HG03175 (cell line): ENCODE measurements around the gene MAGI1.

Source experiments
- ATAC-seq: cut with Tn5 transposase; IDR thresholded peaks from one replicate; pipeline ENCODE4 v1.9.1; 2021; ENCODE audit warnings: mild to moderate bottlenecking, moderate library complexity; ENCODE audit not compliant: unreplicated experiment

The MAGI1 gene

GRCh38 chr3:66015841-66016240 lies 22.9 kb downstream of the MAGI1 start:
- no peak for ATAC-seq

- ATAC-seq, result no peak
Observed at GRCh38 chr3:66014651-66015050, 24.1 kb downstream of the MAGI1 start.

- ATAC-seq, result no peak
Observed at GRCh38 chr3:66014056-66014455, 24.7 kb downstream of the MAGI1 start.

DNA sequence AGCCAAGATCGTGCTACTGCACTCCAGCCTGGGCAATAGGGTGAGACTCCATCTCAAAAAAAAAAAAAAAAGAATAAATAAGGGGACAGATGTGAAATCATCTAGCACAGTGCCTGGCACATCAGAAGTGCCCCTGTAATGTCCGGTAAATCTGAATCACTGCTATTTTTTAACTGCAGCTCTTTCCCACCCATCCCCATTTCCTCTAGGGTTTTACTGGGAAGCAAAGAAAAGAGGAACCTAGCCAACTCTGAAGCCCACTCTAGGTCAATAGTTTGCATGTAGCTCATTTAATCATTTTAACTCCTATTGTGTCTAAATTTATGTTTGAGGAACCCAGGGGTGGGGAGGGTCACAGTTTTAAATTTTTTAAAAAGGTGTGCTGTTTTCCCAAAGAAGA lies 26.0 kb downstream of the MAGI1 start:
- ATAC-seq, result no peak

DNA sequence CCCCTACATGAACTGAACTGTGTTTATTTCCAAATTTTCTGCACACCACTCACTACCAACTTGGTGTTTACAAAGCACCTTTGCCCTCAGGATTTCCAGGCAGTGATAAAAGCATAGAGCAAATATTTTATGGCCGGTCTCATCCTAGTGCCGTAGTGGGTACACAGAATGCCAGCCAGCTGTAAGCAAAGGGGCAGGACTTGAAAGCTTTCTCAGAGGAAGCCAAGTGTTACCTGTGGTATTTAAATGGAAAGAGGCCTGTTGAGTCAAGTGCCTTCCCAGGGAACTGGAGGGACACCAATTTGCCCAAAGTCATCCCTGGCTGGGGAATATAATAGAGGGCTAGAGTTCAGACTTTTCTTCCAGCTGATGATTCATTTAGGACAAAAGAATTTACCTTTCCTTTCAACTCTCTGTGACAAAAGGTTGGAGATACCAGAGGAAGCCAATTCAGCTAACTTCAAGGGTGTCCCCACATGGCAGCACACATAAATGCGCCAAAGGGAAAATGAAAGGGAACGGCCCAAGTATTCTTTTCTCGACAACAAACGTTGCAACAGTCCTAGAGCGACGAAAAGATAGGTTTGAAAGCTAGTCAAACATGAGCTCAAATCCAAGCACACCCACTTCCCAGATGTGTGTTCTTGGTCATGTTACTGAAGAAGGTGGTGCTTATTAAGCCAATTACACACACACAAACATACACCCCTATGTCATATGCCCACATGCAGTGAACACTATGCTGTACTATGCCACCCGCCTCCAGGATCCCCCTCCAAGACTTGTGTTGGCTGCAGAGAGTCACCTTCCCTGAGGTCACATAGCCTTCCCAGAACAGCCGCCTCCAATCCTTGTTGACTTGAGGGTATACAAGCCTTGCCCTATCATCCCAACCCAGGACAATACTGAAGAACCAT lies 27.7 kb downstream of the MAGI1 start:
- no peak for ATAC-seq

- no peak for ATAC-seq
Observed at GRCh38 chr3:66010348-66010738, 28.4 kb downstream of the MAGI1 start.

- no peak for ATAC-seq
Observed at GRCh38 chr3:66004244-66004643, 34.5 kb downstream of the MAGI1 start.

DNA sequence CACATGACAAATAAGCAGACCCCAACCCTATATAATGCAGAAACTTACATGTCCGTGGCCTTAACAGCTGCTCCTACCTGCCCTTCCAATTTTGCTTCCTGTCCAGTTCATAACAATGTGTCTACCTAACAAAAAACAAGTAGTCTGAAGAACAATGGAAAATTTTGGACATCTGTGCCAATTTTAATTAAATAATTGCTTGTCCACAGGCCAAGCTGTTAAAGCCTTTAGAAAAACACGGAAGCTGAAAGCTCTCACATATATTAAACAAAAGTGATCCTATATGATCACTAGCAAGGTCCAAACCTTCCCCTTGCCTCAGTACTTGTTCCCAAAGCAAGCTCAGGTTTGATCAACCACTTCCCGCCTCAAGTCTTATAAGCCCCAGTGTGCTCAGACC lies 37.1 kb downstream of the MAGI1 start:
- no peak for ATAC-seq

DNA sequence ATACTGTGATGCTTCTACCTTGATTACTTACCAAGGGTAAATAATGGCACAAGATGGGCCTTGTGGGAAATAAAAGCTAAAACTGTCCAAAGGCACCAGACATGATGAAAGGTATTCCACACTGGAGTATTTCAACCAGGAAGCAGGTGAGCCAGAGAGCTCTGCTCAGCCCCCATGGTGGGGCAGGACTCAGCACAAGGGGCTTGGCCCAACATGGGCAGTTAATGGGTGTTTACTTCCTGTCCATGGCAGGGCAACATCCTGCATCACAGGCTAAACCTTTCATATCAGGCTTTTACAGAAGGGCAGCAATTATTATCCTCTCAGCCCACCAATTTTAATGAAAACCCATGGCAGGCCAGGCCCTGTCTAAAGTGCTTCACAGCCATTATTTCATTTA lies 38.2 kb downstream of the MAGI1 start:
- no peak for ATAC-seq

GRCh38 chr3:65999606-66000005 lies 39.1 kb downstream of the MAGI1 start:
- ATAC-seq, result no peak

GRCh38 chr3:65996589-65996988 lies 42.1 kb downstream of the MAGI1 start:
- ATAC-seq, result no peak

DNA sequence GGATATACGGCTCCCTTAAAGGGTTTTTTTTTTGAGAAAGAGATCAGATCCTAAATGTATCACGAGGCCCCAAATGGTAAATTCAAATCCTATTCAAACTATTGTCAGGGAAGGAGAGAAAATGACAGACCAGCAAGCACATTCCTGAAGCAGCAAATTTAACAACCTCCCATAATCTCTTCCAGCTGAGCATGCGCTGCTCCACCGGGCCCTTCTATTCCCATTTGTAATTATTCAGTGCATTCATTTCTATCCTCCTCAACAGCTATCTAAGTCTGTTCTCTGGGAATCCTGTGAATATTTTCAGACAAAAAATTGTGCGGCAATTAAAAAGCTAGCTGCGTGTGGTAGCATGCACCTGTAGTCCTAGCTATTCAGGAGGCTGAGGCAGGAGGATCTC lies 43.2 kb downstream of the MAGI1 start:
- ATAC-seq, result no peak

GRCh38 chr3:65995030-65995429 lies 43.7 kb downstream of the MAGI1 start:
- no peak for ATAC-seq

- no peak for ATAC-seq
Observed at GRCh38 chr3:65993134-65993900, 45.4 kb downstream of the MAGI1 start.

DNA sequence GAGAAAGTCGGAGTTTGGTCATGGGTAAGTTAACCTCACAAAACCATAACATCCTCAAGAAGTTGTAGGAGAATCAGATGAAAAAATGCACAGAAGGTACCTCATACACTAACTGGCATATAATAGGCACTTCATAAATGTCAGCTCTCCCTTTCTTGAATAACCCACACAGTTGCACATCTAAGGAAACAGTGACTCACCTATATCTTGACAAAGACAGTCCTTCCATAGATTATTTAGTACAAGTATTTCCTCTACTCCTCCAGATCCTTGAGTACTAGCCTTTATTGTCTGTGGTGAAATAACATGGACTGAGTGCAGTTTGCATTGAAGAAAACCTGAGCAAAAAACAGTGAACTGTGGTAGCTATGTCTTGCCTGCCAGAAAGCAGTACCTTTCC lies 46.6 kb downstream of the MAGI1 start:
- no peak for ATAC-seq

- no peak for ATAC-seq
Observed at GRCh38 chr3:65988411-65989180, 50.1 kb downstream of the MAGI1 start.

DNA sequence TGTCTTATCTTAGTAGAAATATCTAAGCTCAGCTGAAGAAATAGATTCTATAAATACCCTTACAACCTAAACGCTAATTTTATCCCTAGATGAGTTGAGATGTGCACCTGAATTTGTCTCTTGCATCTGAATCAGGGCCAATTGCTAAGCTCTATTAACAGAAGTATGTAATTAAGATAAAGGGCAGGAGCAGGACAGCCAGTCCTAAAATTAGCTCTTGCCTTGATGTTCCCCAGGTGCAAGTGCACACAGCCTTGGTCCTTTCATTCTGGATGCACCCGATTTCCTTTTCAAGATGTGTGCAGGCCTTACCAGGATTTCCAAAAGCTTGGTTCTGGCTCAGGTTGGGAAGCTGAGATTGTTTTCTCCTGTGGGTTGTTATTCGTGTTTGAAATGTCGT lies 52.4 kb downstream of the MAGI1 start:
- no peak for ATAC-seq

- ATAC-seq, result no peak
Observed at GRCh38 chr3:65984975-65985374, 53.7 kb downstream of the MAGI1 start.

GRCh38 chr3:65983100-65983499 lies 55.6 kb downstream of the MAGI1 start:
- ATAC-seq, result no peak

- no peak for ATAC-seq
Observed at GRCh38 chr3:65979731-65980130, 59.0 kb downstream of the MAGI1 start.

DNA sequence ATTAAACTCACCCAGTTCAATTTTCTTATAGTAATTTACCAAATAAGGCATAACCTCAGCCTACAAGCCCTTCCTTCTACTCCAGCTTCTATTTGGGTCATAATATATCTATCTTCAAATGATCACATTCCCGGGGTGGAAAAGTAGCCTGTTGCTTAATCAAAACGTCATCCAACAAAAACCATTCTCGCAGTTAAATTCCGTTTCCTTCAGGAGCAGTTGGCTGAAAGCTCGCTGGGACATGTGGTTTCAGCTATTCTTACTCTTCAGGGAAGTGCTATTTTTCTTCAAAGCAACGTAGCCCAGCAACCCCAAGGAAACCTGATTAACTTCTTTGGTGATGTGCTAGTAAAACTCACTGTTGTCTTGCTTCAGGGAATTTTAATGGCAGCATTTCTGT lies 59.6 kb downstream of the MAGI1 start:
- no peak for ATAC-seq
